GM23338 (cell line): ENCODE data around the gene NRCAM. TPM values are rescaled to one million over a fixed set of nuclear protein-coding genes. Genes with fewer than 3 reads are reported as not detected.
A peak's percentile ranks its signal among the peaks of the same experiment; 100 is the strongest.

Source experiments
- ATAC-seq: fragments of 200-7000 bp; cut with Tn5 transposase; 3 replicates; pipeline ENCODE4 v1.9.1; 2020
- DNase-seq: peaks from one replicate; pipeline ENCODE4 v3.0.0-alpha.2; 2015; ENCODE audit warnings: low spot score
- H2AFZ ChIP-seq: fragments of 200-600 bp; sonication (generic); 2 replicates; pipeline ENCODE4 v1.8.0; 2016; ENCODE audit warnings: antibody characterized with exemption, mild to moderate bottlenecking, moderate library complexity
- H3F3A ChIP-seq: fragments of 200-600 bp; sonication (generic); replicated peaks from 2 replicates; pipeline ENCODE4 v1.8.0; 2017; ENCODE audit warnings: antibody characterized with exemption, mixed run types, low read depth
- H3K27ac ChIP-seq: fragments of 200-600 bp; sonication (generic); 2 replicates; pipeline ENCODE4 v1.6.1; 2016; ENCODE audit warnings: low read depth
- H3K27me3 ChIP-seq: fragments of 200-600 bp; sonication (generic); 2 replicates; pipeline ENCODE4 v1.8.0; 2016; ENCODE audit warnings: mild to moderate bottlenecking, mixed run types, moderate library complexity; ENCODE audit not compliant: insufficient read depth
- H3K36me3 ChIP-seq: fragments of 200-600 bp; sonication (generic); 2 replicates; pipeline ENCODE4 v1.8.0; 2016; ENCODE audit warnings: mild to moderate bottlenecking; ENCODE audit not compliant: insufficient read depth
- H3K4me1 ChIP-seq: fragments of 200-600 bp; sonication (generic); 2 replicates; pipeline ENCODE4 v1.8.0; 2016; ENCODE audit warnings: mild to moderate bottlenecking, moderate library complexity; ENCODE audit not compliant: insufficient read depth
- H3K4me2 ChIP-seq: fragments of 200-600 bp; sonication (generic); 2 replicates; pipeline ENCODE4 v1.7.1; 2017; ENCODE audit warnings: mixed run types
- H3K4me3 ChIP-seq: fragments of 200-600 bp; sonication (generic); 2 replicates; pipeline ENCODE4 v1.6.1; 2016; ENCODE audit warnings: mixed run types
- H3K79me2 ChIP-seq: fragments of 200-600 bp; sonication (generic); replicated peaks from 2 replicates; pipeline ENCODE4 v1.8.0; 2017; ENCODE audit warnings: mild to moderate bottlenecking; ENCODE audit not compliant: insufficient read depth
- H3K9me2 ChIP-seq: fragments of 200-600 bp; sonication (generic); 2 replicates; pipeline ENCODE4 v1.8.0; 2017; ENCODE audit not compliant: insufficient read depth
- H4K20me1 ChIP-seq: fragments of 200-600 bp; sonication (generic); replicated peaks from 2 replicates; pipeline ENCODE4 v1.8.0; 2017; ENCODE audit warnings: mild to moderate bottlenecking; ENCODE audit not compliant: insufficient read depth
- H3K27ac Mint-ChIP-seq: 2 replicates; pipeline ENCODE4 v1.8.0; 2020; ENCODE audit warnings: inconsistent platforms, mild to moderate bottlenecking, moderate library complexity, mixed read lengths
- H3K27me3 Mint-ChIP-seq: 3 replicates; pipeline ENCODE4 v1.8.0; 2022; ENCODE audit warnings: low read depth, mild to moderate bottlenecking, moderate library complexity, mixed read lengths, inconsistent platforms; ENCODE audit not compliant: insufficient read depth, poor library complexity
- H3K36me3 Mint-ChIP-seq: 3 replicates; pipeline ENCODE4 v1.8.0; 2021; ENCODE audit warnings: low read depth, mild to moderate bottlenecking, inconsistent platforms, moderate library complexity, mixed read lengths
- H3K4me1 Mint-ChIP-seq: 3 replicates; pipeline ENCODE4 v1.8.0; 2020; ENCODE audit warnings: mild to moderate bottlenecking, inconsistent platforms, mixed read lengths
- H3K4me3 Mint-ChIP-seq: 3 replicates; pipeline ENCODE4 v1.8.0; 2021; ENCODE audit warnings: moderate library complexity, mild to moderate bottlenecking, inconsistent platforms, mixed read lengths
- H3K9me3 Mint-ChIP-seq: 3 replicates; pipeline ENCODE4 v1.8.0; 2020; ENCODE audit warnings: moderate library complexity, mild to moderate bottlenecking, inconsistent platforms, mixed read lengths
- CREB1 ChIP-seq: fragments of 250-450 bp; sonication (Bioruptor Pico); IDR thresholded peaks from 2 replicates; pipeline ENCODE4 v1.5.0; 2020; ENCODE audit warnings: low read depth, mild to moderate bottlenecking, moderate library complexity
- CTCF ChIP-seq, 2 experiments: fragments of 200-600 bp in 1 of 2; sonication (generic) in 1 of 2; conservative IDR thresholded peaks; 2 replicates each; pipeline versions ENCODE4 v1.5.1 to v1.6.1; 2016 to 2017; ENCODE audit warnings: antibody characterized with exemption in 2 of 2, low read depth in 2 of 2, mild to moderate bottlenecking in 2 of 2, moderate library complexity in 1 of 2
- ETS1 ChIP-seq: IDR thresholded peaks from 2 replicates; pipeline ENCODE4 v1.6.1; 2016; ENCODE audit warnings: antibody characterized with exemption
- EZH2 ChIP-seq: fragments of 200-600 bp; sonication (generic); IDR thresholded peaks from one replicate; pipeline ENCODE4 v1.8.0; 2017; ENCODE audit warnings: antibody characterized with exemption, mild to moderate bottlenecking, low read depth; ENCODE audit not compliant: unreplicated experiment
- POLR2AphosphoS5 ChIP-seq: IDR thresholded peaks from 2 replicates; pipeline ENCODE4 v1.6.1; 2016; ENCODE audit warnings: antibody characterized with exemption, low read depth
- REST ChIP-seq: IDR thresholded peaks from one replicate; pipeline ENCODE4 v1.6.1; 2018; ENCODE audit warnings: antibody characterized with exemption; ENCODE audit not compliant: unreplicated experiment
- STAT1 ChIP-seq: IDR thresholded peaks from one replicate; pipeline ENCODE4 v1.6.1; 2016; ENCODE audit warnings: antibody characterized with exemption; ENCODE audit not compliant: unreplicated experiment
- ZNF114 ChIP-seq: fragments of 250-450 bp; sonication (Bioruptor Pico); IDR thresholded peaks from 2 replicates; pipeline ENCODE4 v1.5.0; 2020; ENCODE audit warnings: mild to moderate bottlenecking, moderate library complexity
- ZNF462 ChIP-seq: fragments of 250-450 bp; sonication (Bioruptor Pico); IDR thresholded peaks from 2 replicates; pipeline ENCODE4 v1.5.0; 2020; ENCODE audit warnings: mild to moderate bottlenecking, moderate library complexity
- polyA plus RNA-seq: library from polyadenylated mRNA; unstranded; fragments of >200 nt; fragmentation: Nextera tagmentation; extraction: Ambion mirVana; gene quantifications from 2 replicates; pipeline ENCODE4 v1.2.1, GENCODE V29; 2016
- total RNA-seq: library from RNA; depleted of rRNA; stranded (reverse); fragments of >200 nt; shearing (Covaris generic); gene quantifications from 2 replicates; pipeline ENCODE4 v1.2.3, GENCODE V29; 2014

NRCAM gene
- total and polyA plus RNA-seq, 2 experiments from 2014 or later, result 2.5 to 6.8 TPM

GRCh38 chr7:108247614-108248013 is 208.6 kb downstream of the NRCAM start:
- no peak overlapping the region for H2AFZ ChIP-seq
- Mint-ChIP-seq H3K4me3 (no peak overlapping the region), H3K9me3 (no peaks in the 10 kb centered on the region; the same call in 2 of the 3 replicates), H3K36me3 (no peaks in the 10 kb centered on the region), H3K27ac (no peak overlapping the region), H3K4me1 (peaks cover 7% of the 10 kb centered on the region), H3K27me3 (no peaks in the 10 kb centered on the region)
- no peaks in the 10 kb centered on the region for H3K36me3 ChIP-seq
- no peaks in the 10 kb centered on the region for H4K20me1 ChIP-seq
- TF ChIP-seq CREB1 (CRISPR knock-in tag) (no peak), EZH2 (no peak)
- H3K4me2 ChIP-seq, result no peak overlapping the region
- no peaks in the 10 kb centered on the region for H3K79me2 ChIP-seq
- no peaks in the 10 kb centered on the region for H3F3A ChIP-seq
- peaks cover 9% of the 10 kb centered on the region for H3K4me1 ChIP-seq
- no peak overlapping the region for H3K4me3 ChIP-seq
- peaks cover 8% of the 10 kb centered on the region for H3K9me2 ChIP-seq
- no peaks in the 10 kb centered on the region for H3K27me3 ChIP-seq
- DNase-seq (no peak), ATAC-seq (no peak)
- H3K27ac ChIP-seq, result no peak overlapping the region

GRCh38 chr7:108246227-108246837 is 209.9 kb downstream of the NRCAM start:
- peak; percentile 8 for DNase-seq
- TF ChIP-seq ZNF114 (CRISPR knock-in tag) (no peak), STAT1 (no peak), CTCF (conservative IDR thresholded peaks at IDR 0.05; ENCODE audit: low read depth in 2 of 2) (no peak), REST (no peak), ZNF462 (no peak), POLR2AphosphoS5 (no peak), ETS1 (no peak)

More at GRCh38 chr7:108246227-108246837, 209.9 kb downstream of the NRCAM start:
- H3K36me3 ChIP-seq, result no peaks in the 10 kb centered on the region
- H3F3A ChIP-seq, result no peaks in the 10 kb centered on the region
- peaks cover 9% of the 10 kb centered on the region for H3K4me1 ChIP-seq
- peak; percentile 63; the same call in 2 of the 3 replicates for ATAC-seq
- no peak overlapping the region for H3K27ac ChIP-seq
- H3K4me3 ChIP-seq, result no peak overlapping the region
- H3K79me2 ChIP-seq, result no peaks in the 10 kb centered on the region
- peak overlapping the region; percentile 82 for H3K27ac Mint-ChIP-seq
- no peaks in the 10 kb centered on the region for H3K36me3 Mint-ChIP-seq
- H4K20me1 ChIP-seq, result no peaks in the 10 kb centered on the region
- H3K9me3 Mint-ChIP-seq, result no peaks in the 10 kb centered on the region
- H3K4me3 Mint-ChIP-seq, result no peak overlapping the region
- H3K9me2 ChIP-seq, result peaks cover 8% of the 10 kb centered on the region
- no peak overlapping the region for H3K4me2 ChIP-seq
- no peaks in the 10 kb centered on the region for H3K27me3 Mint-ChIP-seq
- peak overlapping the region; percentile 56; the same call in 1 of the 2 replicates for H2AFZ ChIP-seq
- peaks cover 7% of the 10 kb centered on the region for H3K4me1 Mint-ChIP-seq
- H3K27me3 ChIP-seq, result no peaks in the 10 kb centered on the region
